SHP77 (cell line): ENCODE results near the gene NDEL1.

Experiments
- DNase-seq, 2 experiments: peaks; one replicate each; lab custom pipeline; 2025; lab: John Stamatoyannopoulos, UW

NDEL1 gene

DNA sequence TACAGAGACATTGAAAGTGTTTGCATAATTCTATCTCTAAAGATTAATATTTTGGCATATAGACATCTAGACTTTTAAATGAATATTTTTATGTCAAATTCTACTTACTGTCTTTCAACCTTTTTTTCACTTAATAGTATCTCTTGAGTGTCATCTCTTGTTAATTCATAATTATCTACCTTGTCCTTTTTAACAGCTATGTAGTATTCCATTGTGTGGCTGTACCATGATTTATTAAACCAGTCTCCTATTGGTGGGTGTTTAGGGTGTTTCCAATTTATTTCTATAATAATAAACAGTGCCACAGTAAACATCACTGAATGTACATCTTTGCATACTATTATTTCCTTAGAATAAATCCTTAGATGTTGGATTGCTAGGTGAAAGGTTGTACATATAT lies 21.7 kb upstream of the NDEL1 start:
- no peak for DNase-seq

GRCh38 chr17:8417806-8418205 lies 17.9 kb upstream of the NDEL1 start:
- no peak for DNase-seq

GRCh38 chr17:8418471-8418870 lies 17.2 kb upstream of the NDEL1 start:
- no peak for DNase-seq

- DNase-seq: no peak
Measured at GRCh38 chr17:8419305-8419704, 16.4 kb upstream of the NDEL1 start.

GRCh38 chr17:8420041-8420934 lies 15.4 kb upstream of the NDEL1 start:
- peak; percentile 33 to 38 for DNase-seq

DNA sequence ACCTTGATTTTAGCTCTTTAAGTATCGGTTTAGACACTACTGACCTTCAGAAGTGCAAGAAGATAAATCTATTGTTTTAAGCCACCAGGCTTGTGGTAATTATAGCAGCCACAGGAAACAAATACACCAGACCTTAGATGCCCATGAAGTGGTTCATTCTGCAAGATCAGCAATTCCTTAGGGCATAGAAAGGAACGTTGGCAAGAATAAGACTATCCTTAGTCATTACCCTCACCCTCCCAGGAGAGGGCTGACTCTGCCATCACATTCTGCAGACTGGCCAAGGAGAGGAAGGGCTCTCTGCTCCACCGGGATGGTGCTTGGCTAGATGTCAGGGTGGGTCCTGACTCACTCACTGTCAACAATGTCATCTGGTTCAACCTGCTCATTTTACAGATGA lies 14.1 kb upstream of the NDEL1 start:
- no peak for DNase-seq

DNA sequence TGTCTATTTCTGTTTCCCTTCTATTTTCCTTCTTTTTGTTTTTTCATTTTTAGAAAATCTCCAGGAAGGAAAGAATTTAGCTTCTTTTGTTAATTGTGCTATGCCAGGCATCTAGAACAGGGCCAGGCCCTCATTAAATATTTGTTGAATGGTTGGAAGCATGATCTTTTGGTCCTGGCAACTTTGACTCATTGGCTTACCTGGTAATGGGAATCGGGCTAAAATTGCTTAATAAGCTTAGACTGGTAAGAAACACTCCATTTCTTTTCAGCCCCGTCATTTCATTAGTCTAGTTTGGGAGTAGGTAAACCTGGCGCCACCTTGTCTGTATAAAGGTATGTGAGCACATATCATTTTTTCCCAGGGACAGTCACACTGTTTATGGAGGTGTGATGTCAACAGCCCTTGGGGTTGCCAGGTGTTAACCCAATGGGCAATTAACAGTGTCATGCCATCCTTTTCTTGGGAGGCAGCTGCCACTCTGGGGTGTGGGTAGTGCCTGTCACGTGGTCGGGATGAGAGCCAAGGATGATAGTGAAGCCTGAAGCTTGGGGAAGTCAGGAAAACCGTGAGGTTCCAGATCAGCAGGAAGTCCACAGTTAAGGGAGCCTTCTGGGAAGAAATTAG lies 9.5 kb upstream of the NDEL1 start:
- DNase-seq: no peak

DNA sequence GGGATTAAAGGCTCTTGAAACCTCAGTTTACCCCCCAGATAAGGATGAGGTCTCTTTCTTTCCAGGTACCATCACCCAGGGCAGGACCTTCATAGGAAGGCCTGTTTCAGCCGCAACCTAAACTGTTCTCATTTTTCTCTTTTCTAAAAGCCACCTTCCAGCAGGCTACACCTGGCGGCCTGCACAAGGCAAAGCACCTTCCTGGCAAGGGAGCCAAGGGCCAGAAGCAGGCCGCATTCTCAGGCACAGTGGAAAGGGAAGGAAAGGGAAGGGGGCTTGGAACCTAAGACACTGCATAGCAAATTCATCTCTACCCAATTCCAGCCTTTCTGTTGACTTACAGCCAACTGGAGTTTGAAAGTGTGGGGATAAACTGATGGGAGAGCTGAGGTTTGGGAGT lies 8.9 kb upstream of the NDEL1 start:
- no peak for DNase-seq

GRCh38 chr17:8430966-8431365 lies 4.7 kb upstream of the NDEL1 start:
- DNase-seq: no peak

DNA sequence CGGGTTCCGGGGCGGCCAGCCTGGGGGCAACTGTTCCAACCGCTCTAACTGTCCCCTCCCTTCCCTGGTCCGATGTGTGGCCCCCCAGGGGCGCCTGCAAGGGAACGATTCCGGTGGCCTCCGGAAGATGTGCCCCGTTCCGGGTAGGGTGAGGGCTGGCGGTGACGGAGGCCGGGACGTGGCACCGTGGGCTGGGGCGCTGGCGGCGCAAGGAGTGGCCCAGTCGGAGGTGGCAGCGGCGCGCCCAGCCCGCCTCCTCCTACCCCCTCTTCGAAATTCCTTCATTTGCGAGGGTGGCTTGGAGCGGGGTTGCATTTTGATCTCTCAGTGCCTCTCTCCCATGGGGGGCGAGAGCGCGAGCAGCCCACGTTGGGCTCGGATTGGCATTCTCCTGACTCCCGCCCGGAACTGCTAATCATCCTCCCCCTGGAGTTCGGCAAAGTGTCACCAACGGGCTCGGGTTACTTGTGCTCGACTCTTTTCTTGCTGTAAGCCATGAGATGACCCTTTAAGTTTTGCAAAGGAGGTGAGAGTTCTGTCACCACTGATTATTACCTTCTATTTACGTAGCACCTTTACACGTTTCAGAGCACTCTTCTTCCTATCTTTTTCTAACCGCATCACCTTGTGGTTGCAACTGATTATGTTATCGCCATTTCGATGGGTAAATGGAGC lies 622 bp downstream of the NDEL1 start:
- peak; percentile 16 to 46 for DNase-seq

GRCh38 chr17:8436844-8437171 lies 1.1 kb downstream of the NDEL1 start:
- DNase-seq: no peak

GRCh38 chr17:8438441-8438840 lies 2.8 kb downstream of the NDEL1 start:
- DNase-seq: no peak

DNA sequence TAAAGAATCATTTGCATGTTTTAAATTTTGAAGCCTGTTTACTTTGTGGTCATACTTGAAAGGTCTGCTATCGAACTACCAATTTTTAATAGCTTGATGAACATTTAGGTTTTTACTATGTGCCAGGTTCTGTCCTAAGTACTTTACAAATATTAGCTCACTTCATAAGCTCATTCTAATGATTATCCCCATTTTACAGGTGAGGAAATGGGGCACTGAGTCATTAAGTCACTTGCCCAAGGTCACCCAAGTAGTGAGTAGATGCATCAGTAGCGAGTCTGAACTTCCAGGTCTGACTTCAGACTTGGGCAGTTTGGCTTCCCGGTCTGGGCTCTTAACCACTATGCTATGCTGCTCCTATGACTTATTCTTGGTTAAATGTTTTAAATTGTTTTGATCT lies 4.0 kb downstream of the NDEL1 start:
- no peak for DNase-seq

DNA sequence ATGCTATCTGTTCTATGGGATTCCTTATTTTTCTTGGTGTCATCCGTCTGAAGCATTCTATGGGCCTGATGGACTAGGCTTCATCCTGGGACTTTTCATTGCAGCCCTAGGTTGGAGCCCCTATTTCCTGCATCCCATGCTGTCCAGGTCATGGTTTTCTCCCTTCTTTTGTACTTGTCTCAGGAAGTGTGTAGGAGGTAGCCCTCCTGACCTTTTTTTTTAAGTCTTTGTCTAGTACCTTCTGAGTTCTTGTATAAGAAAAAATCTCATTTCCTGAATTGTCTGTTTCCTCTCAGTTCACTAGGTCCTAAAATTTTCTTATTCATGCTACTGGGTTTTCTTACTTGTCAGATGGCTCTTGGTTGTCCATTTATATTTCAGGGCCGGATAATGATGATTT lies 6.0 kb downstream of the NDEL1 start:
- no peak for DNase-seq

- no peak for DNase-seq
Measured at GRCh38 chr17:8442310-8442709, 6.6 kb downstream of the NDEL1 start.

DNA sequence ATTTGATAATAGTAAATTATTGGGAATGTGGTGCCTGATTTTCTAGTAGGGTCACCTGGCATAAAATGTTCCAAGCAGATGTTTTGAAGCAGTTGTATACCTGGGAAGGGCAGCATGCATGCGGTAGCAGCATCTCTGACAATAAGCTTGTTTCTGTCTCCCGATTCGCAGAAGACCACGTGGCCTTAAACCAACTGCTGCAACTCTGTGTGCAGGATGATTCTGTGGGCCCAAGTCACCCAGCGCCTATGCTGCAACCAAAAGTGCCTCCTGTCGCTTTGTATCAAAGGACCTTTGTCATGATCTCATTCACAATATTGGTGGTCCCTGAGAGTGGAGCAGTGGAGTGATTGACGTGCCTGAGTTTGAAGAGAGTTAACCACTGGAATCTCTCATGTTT lies 8.1 kb downstream of the NDEL1 start:
- DNase-seq: no peak

GRCh38 chr17:8444494-8444893 lies 8.8 kb downstream of the NDEL1 start:
- no peak for DNase-seq

- DNase-seq: no peak
Measured at GRCh38 chr17:8445536-8445935, 9.9 kb downstream of the NDEL1 start.

- no peak for DNase-seq
Measured at GRCh38 chr17:8447799-8448198, 12.1 kb downstream of the NDEL1 start.

GRCh38 chr17:8448310-8448709 lies 12.6 kb downstream of the NDEL1 start:
- DNase-seq: no peak

- no peak for DNase-seq
Measured at GRCh38 chr17:8451933-8452614, 16.4 kb downstream of the NDEL1 start.

DNA sequence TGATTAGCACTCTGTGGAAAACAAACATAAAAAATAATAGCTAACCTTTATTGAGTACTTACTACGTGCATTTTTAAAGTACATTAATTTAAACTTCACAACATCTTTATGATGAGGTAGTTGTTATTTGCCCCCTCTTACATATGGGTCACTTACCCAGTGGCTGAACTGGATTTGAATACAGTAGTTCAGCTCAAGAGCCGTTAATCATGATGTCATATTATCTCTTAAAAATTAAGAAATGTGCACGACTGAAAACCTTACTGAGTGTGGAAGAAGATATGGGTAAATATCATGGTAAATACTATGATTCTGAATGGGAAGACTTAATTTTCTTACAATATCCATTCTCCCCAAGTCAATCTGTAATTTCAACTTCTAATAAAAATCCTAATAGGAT lies 17.6 kb downstream of the NDEL1 start:
- no peak for DNase-seq
